SK-N-MC (cell line): Measurements from ENCODE around the gene TTLL3.

Experiments
- DNase-seq: peaks from one replicate; pipeline ENCODE4 v3.0.0-alpha.2; 2011; ENCODE audit warnings: low read depth, low spot score
- H3K27ac ChIP-seq: fragments of 200-600 bp; sonication (generic); 2 replicates; pipeline ENCODE4 v1.5.1; 2016; ENCODE audit warnings: mixed run types
- H3K36me3 ChIP-seq: fragments of 200-600 bp; sonication (generic); 2 replicates; pipeline ENCODE4 v1.6.1; 2017; ENCODE audit warnings: antibody characterized with exemption, low read length, mixed read lengths; ENCODE audit not compliant: insufficient read depth
- H3K4me3 ChIP-seq: fragments of 200-600 bp; sonication (generic); 2 replicates; pipeline ENCODE4 v1.5.1; 2016
- H3K9ac ChIP-seq: fragments of 200-600 bp; sonication (generic); 2 replicates; pipeline ENCODE4 v1.8.0; 2017; ENCODE audit warnings: mixed run types, mixed read lengths; ENCODE audit not compliant: insufficient read length
- H3K9me3 ChIP-seq: fragments of 200-600 bp; sonication (generic); 2 replicates; pipeline ENCODE4 v1.6.1; 2017; ENCODE audit warnings: low read depth, mild to moderate bottlenecking, antibody characterized with exemption, low read length, moderate library complexity, mixed read lengths
- EZH2 ChIP-seq: fragments of 200-600 bp; sonication (generic); IDR thresholded peaks from one replicate; pipeline ENCODE4 v1.6.1; 2017; ENCODE audit warnings: antibody characterized with exemption
- FOXP2 ChIP-seq: optimal IDR thresholded peaks from 2 replicates; pipeline ENCODE3; 2011; ENCODE audit warnings: mild to moderate bottlenecking, moderate library complexity; ENCODE audit not compliant: insufficient read depth; ENCODE audit errors: extremely low read length, control extremely low read depth
- POLR2AphosphoS5 ChIP-seq: IDR thresholded peaks from 2 replicates; pipeline ENCODE4 v1.6.1; 2012; ENCODE audit warnings: mild to moderate bottlenecking, low read depth, low read length, borderline replicate concordance

The TTLL3 gene

DNA sequence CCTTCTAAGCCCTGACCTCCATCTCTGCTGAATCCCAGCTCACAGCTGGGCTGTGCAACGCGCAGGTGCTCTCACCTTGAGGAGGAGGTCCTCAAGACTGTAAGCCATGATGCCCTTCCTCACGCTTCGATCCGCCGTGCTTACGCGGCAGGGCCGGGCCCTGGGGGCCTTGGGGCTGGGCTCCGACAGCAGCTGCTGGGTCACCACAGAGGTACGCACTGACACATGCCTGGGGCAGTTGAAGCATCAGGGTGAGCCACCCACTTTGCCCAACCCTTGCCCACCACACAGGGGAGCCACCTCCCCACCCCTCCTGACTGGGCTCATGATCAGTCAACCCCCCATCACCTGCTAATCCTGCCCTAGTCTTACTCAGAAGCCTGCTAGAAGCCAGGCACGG is 66.9 kb downstream of the TTLL3 start:
- H3K36me3 ChIP-seq: no peaks in the 10 kb centered on the region
- no peaks in the 10 kb centered on the region for H3K9me3 ChIP-seq
- no peak overlapping the region for H3K9ac ChIP-seq
- DNase-seq: no peak
- H3K4me3 ChIP-seq: no peak overlapping the region
- no peak overlapping the region for H3K27ac ChIP-seq
- TF ChIP-seq POLR2AphosphoS5 (no peak), EZH2 (no peak), FOXP2 (no peak)

DNA sequence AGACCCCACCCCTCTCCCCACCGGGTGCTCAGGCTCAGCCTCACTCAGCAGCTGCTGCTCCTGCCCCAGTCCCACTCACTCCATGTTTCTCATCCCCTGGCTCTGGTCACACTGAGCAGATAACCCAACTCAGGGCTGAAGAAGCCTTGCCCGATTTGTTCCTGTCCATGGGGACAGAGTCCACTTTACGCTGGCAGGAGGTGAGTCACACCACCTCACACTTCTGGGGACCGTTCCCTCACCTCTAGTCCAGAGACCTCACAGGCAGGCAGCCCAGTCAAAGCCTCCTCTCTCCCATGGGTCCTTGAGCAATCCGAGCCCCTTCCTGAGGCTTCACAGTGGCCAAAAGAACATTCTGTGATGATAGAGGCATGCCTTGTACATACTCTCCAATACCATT is 68.6 kb downstream of the TTLL3 start:
- H3K9ac ChIP-seq: no peak overlapping the region
- TF ChIP-seq EZH2 (no peak), FOXP2 (no peak), POLR2AphosphoS5 (no peak)

DNA sequence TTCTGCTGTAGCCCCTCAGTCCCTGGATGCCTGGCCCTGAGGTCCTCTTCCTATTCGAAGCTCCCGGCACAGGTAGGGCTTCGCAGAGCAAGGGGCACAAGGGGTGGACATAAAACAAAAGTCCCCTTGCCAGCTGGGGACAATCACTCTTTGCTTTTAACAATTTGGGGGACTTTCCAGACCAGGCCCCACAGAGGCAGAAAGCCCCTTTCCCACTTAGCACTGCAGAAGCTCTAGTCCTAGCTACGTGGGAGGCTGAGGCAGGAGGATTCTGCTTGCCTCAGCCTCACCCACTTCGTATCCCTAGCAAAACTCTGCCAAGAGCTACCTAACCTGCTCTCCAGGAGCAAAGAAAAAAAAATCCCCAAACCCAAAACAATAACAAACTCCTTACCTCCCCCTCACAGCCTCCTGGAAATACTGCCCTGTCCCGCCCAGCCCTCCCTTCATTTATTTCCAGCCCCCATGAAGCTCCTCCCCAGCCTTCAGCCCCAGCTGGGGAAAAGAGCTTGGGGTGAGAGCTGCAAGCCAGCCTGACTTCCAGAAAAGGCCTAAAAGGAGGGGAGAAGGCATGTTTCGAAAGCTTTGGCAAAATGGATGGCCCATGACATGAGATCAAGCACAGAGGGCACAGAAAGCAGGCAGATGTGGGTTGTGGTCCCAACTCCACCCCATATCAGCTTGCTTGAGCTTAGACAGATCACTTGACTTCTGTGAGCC is 69.9 kb downstream of the TTLL3 start, which contains the start of gene CIDEC:
CIDEC (minus strand) TSS at position 424 of the 720 bp plus-strand sequence. CDS start 1,767 bp downstream, outside the sequence.
- Histone ChIP-seq H3K36me3 (no peaks in the 10 kb centered on the region), H3K9ac (no peak within 1 kb of the TSS), H3K4me3 (no peak within 1 kb of the TSS), H3K27ac (no peak within 1 kb of the TSS), H3K9me3 (no peaks in the 10 kb centered on the region)
- no peak for TF ChIP-seq EZH2
- no peak for TF ChIP-seq POLR2AphosphoS5
- DNase-seq: no peak

More for the DNA sequence above, 68.6 kb downstream of the TTLL3 start:
- no peak for DNase-seq
- Histone ChIP-seq H3K4me3 (no peak overlapping the region), H3K27ac (no peak overlapping the region), H3K9me3 (no peaks in the 10 kb centered on the region), H3K36me3 (no peaks in the 10 kb centered on the region)

DNA sequence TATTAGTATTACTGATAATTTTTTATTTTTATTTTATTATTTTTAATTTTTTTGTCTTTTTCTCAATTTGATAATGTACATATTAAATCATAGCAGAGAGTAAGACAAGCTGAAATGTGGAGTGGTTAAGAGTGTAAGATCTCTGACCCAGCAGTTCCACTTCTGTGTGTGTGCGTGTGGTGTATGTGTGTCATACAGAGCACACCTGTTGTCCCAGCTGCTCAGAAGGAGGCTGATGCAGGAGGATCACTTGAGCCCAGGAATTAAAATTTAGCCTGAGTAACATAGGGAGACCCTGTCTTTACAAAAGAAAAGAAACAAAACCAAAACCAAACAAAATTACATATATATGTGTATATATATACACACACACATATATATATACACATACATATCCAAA is 71.4 kb downstream of the TTLL3 start:
- no peak overlapping the region for H3K4me3 ChIP-seq
- TF ChIP-seq POLR2AphosphoS5 (no peak), EZH2 (no peak), FOXP2 (no peak)
- H3K9ac ChIP-seq: no peak overlapping the region
- no peaks in the 10 kb centered on the region for H3K36me3 ChIP-seq
- no peaks in the 10 kb centered on the region for H3K9me3 ChIP-seq
- DNase-seq: no peak
- no peak overlapping the region for H3K27ac ChIP-seq

DNA sequence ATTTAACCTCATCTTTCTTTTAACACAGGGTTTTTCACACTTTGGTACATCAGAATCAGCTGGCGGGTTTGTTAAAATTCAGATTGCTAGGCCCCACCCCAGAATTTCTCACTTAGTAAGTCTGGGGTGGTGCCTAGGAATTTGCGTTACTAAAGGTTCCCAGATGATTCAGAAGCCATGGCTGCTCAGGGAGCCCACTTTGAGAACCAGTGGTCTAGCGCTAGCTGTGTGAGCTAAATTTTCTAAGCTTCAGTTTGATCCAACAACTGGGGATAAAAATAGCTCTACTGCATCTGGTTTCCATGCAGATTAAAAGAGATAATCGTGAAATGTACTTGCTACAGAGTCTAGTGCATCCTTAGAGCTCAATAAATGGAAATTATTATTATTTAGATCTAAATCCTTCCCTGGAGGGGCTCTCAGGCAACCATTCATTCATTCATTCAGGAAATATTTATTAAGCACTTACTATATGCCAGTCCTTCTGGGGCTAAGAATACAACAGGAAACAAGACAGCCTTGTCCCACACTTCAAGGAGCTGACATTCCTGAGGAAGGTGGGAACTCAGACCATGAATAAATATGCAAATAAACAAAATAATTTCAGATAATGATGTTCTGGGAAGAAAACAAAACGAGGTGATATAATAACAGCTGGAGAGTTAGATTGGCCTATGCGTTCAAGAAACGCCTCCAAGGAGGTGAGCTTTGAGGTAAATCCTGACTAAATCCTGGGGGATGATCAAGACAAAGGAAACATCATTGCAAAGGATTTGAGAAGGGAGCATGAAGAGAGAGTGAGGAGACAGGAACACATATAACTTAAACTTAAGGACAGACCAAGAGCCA is 73.9 kb downstream of the TTLL3 start:
- Histone ChIP-seq H3K9ac (no peak overlapping the region), H3K9me3 (no peaks in the 10 kb centered on the region), H3K36me3 (no peaks in the 10 kb centered on the region), H3K27ac (no peak overlapping the region), H3K4me3 (no peak overlapping the region)
- TF ChIP-seq POLR2AphosphoS5 (no peak), EZH2 (no peak), FOXP2 (no peak)
- DNase-seq: no peak

DNA sequence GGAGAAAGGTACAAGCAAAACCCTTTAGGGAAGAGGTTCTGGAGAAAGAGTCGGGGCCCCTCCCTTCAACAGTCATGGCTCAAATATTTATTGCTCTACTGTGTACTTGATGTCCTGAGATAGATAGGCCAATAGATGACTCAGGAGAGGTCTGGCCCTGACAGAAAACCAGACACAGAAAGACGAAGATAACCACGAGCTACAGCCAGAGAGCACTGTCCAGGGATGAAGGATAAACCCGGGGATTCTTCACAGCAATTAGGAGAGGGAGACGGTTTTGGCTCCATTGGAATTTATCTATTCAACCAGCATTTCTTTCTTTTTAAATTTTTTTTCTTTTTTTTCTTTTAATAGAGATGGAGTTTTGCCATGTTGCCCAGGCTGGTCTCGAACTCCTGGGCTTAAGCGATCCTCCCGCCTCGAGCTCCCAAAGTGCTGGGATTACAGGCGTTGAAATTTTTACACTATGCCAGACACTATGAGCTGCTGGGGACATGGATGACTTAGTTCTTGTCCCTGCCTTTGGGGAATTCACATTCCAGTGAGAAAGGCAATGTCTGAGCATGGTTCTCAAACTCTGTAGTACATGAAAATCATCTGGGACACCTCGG is 74.6 kb downstream of the TTLL3 start:
- no peaks in the 10 kb centered on the region for H3K36me3 ChIP-seq
- H3K9me3 ChIP-seq: no peaks in the 10 kb centered on the region
- H3K4me3 ChIP-seq: no peak overlapping the region
- H3K9ac ChIP-seq: no peak overlapping the region
- no peak overlapping the region for H3K27ac ChIP-seq
- no peak for DNase-seq
- TF ChIP-seq EZH2 (no peak), FOXP2 (no peak), POLR2AphosphoS5 (no peak)
